GM19240 (cell line): ENCODE data around the gene SOX4.

Experiments
- DNase-seq: peaks from one replicate; pipeline ENCODE4 v3.0.0; 2011; ENCODE audit warnings: low spot score; ENCODE audit not compliant: insufficient read length

SOX4 gene

DNA sequence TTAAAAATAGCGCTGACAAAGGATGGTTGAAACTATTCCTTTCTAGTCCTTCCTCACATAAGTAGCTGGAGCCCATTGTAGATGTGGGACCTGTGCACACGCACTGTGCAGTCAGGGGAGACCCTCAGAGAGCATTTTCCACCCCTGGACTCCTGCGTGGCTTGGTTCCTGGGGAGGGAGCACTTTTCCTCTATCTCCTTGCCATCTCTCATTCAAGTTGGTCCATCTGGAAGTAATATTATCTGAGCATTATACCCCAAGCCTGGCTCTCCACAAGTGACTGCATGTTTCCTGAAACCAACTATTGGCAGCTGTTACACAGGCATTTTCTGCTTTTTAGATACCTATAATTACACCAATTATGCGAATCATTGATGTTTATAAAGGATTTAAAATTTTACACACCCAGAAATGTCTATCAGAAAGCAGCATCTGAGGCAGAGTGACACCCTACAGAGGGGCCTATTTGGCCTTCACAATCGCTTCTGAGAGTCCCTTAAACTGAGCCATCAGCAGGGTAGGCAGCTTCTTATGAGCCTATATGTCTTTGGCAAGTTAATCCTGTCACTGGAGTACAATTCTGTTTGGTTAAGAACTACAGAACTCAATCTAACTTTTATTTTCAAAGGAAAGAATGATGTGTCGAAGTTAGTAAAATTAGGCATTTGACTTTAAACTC lies 18.7 kb downstream of the SOX4 start:
- no peak for DNase-seq

GRCh38 chr6:21613809-21614208 lies 20.3 kb downstream of the SOX4 start:
- no peak for DNase-seq

DNA sequence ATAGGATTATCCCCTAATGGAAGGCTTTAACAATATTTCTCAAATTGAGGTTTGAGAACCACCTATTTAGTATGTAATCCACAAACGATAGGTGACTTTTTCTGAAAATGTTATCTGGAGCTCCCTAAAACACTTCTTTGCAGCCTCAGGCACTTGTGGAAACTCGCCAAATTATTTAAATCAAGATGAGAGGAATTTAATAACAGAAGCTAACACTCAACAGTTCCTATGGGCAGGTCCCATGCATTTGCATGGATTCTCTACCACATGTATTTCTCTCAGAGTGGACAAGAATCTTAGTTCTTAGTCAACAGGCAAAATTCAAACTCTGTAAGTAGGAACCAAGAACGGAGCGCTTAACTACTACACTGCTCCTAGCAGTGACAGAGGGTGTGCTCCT lies 20.7 kb downstream of the SOX4 start:
- DNase-seq = no peak

GRCh38 chr6:21615504-21615903 lies 22.0 kb downstream of the SOX4 start:
- no peak for DNase-seq

GRCh38 chr6:21616005-21616404 lies 22.5 kb downstream of the SOX4 start:
- DNase-seq = no peak

DNA sequence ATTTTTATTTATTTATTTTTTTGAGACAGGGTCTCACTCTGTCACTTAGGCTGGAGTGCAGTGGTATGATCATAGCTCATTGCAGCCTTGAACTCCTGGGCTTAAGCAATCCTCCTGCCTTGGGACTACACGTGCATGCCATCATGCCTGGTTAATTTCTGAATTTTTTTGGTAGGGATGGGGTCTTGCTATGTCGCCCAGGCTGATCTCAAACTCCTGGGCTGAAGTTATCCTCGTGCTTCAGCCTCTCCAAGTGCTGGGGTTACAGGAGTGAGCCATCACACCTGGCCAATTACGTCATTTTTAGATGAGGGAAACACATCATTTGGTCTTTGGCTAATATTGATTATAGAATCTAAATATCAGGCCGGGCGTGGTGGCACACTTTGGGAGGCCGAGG lies 32.1 kb downstream of the SOX4 start:
- DNase-seq = no peak

GRCh38 chr6:21626756-21627155 lies 33.2 kb downstream of the SOX4 start:
- no peak for DNase-seq

DNA sequence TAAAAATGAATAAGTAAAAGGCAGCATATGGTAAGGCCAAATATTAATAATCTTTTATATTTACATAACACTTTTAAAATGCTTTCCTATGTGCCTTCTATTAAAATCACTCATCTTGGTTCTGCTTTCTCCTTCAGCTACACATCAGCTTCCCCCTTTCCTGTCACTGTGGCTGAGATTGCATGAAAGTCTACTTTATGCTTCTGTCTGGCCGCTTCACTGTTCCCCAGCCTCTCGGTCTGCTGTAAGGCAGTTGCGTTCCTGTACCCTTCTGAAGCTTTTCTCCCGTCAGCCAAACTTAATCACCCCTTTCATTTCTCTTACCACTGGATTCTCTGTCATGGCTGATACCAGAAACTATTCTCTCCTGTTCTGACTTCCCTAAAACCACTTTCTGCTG lies 34.6 kb downstream of the SOX4 start:
- DNase-seq = no peak

DNA sequence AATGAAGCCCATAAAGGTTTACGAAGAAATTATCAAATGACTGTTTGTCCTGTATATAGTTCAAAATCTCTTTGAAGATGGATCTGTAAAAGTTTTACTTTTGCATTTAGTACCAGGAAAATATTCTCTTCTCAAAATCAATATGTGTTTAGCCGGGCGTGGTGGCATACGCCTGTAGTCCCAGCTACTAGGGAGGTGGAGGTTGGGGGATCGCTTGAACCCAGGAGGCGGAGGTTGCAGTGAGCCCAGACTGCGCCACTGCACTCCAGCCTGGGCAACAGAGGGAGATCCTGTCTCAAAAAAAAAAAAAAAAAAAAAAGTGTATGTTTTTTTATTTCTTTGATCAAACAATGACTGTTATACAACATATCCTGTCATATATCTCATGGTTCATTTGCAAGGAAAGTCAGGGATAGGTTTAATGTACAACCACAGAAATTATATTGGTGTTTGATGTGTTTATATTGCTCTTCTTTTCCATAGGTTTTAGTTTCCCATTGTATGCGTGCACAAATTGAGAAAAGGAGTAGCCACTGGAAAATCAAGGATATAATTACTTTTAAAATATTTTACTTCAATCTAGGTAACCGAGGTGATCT lies 40.1 kb downstream of the SOX4 start:
- no peak for DNase-seq

GRCh38 chr6:21634582-21634981 lies 41.0 kb downstream of the SOX4 start:
- no peak for DNase-seq

DNA sequence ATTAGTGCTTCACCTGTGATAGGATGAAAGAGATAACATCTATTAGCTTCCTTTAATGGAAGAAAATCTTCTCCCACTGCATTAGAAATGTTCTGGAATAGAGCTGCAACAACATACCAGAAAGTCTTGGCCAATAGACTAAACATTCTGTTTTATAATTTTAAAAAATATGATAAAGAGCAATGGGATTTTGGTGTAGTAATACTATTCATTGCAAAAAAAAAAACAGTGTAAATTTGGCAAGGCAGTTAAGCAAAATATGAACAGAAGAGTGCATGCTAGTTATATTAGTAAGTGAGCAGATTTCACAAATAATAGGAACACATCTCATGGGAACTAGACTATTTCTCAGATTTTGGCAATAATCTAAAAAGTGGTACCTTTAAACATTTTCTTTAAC lies 43.3 kb downstream of the SOX4 start:
- no peak for DNase-seq

GRCh38 chr6:21639316-21639715 lies 45.8 kb downstream of the SOX4 start:
- DNase-seq = no peak
